DOHH2 (cell line): ENCODE measurements around the gene SUPT3H.

Experiments
- H3F3A ChIP-seq: fragments of 200-600 bp; sonication (generic), shearing (Covaris generic); 2 replicates; pipeline ENCODE4 v1.6.0; 2016; ENCODE audit warnings: antibody characterized with exemption, mild to moderate bottlenecking; ENCODE audit not compliant: control insufficient read depth, insufficient read depth
- H3K27ac ChIP-seq: fragments of 200-600 bp; sonication (generic); 2 replicates; pipeline ENCODE4 v1.5.1; 2014; ENCODE audit warnings: low read depth, mild to moderate bottlenecking, low read length, moderate library complexity
- H3K27me3 ChIP-seq: fragments of 200-600 bp; sonication (generic); 2 replicates; pipeline ENCODE4 v1.6.1; 2014; ENCODE audit warnings: mild to moderate bottlenecking, low read length, mixed read lengths; ENCODE audit not compliant: control insufficient read depth
- H3K36me3 ChIP-seq: fragments of 200-600 bp; sonication (generic); 2 replicates; pipeline ENCODE4 v1.6.1; 2014; ENCODE audit warnings: mild to moderate bottlenecking, low read length, moderate library complexity, mixed read lengths; ENCODE audit not compliant: control insufficient read depth
- H3K4me1 ChIP-seq: fragments of 200-600 bp; sonication (generic); 2 replicates; pipeline ENCODE4 v1.6.1; 2014; ENCODE audit warnings: mild to moderate bottlenecking, low read length, mixed read lengths; ENCODE audit not compliant: control insufficient read depth
- H3K4me2 ChIP-seq: fragments of 200-600 bp; sonication (generic); 2 replicates; pipeline ENCODE4 v1.6.0; 2014; ENCODE audit warnings: mild to moderate bottlenecking, low read length, moderate library complexity
- H3K4me3 ChIP-seq: fragments of 200-600 bp; sonication (generic); 2 replicates; pipeline ENCODE4 v1.5.1; 2014; ENCODE audit warnings: mild to moderate bottlenecking, low read length, mixed read lengths
- H3K79me2 ChIP-seq: fragments of 200-600 bp; sonication (generic); 2 replicates; pipeline ENCODE4 v1.6.1; 2014; ENCODE audit warnings: mild to moderate bottlenecking, low read length, mixed read lengths; ENCODE audit not compliant: control insufficient read depth
- H3K9me2 ChIP-seq: fragments of 200-600 bp; sonication (generic); replicated peaks from 2 replicates; pipeline ENCODE4 v1.6.1; 2014; ENCODE audit warnings: mild to moderate bottlenecking, low read length, mixed read lengths; ENCODE audit not compliant: control insufficient read depth
- H3K9me3 ChIP-seq: fragments of 200-600 bp; sonication (generic); 2 replicates; pipeline ENCODE4 v1.6.1; 2014; ENCODE audit warnings: antibody characterized with exemption, low read length, mixed read lengths; ENCODE audit not compliant: control insufficient read depth, insufficient read depth
- H4K20me1 ChIP-seq: fragments of 200-600 bp; sonication (generic); 2 replicates; pipeline ENCODE4 v1.6.0; 2014; ENCODE audit warnings: low read depth, mild to moderate bottlenecking, antibody characterized with exemption, low read length, moderate library complexity; ENCODE audit not compliant: control insufficient read depth, insufficient read depth
- CTCF ChIP-seq: fragments of 200-600 bp; sonication (generic); IDR thresholded peaks from one replicate; pipeline ENCODE4 v1.5.1; 2014; ENCODE audit warnings: antibody characterized with exemption, mild to moderate bottlenecking, low read depth, low read length; ENCODE audit not compliant: poor library complexity, severe bottlenecking
- EZH2phosphoT487 ChIP-seq: fragments of 200-600 bp; sonication (generic); IDR thresholded peaks from 2 replicates; pipeline ENCODE4 v1.6.1; 2017; ENCODE audit warnings: borderline replicate concordance, mild to moderate bottlenecking, antibody characterized with exemption, low read length, moderate library complexity, mixed read lengths

Gene SUPT3H

GRCh38 chr6:44995486-44996132 is 382.1 kb downstream of the SUPT3H start:
- no peaks in the 10 kb centered on the region for H3F3A ChIP-seq
- no peak overlapping the region for H3K4me3 ChIP-seq
- H3K9me3 ChIP-seq, result no peaks in the 10 kb centered on the region
- H3K36me3 ChIP-seq, result no peaks in the 10 kb centered on the region
- no peaks in the 10 kb centered on the region for H4K20me1 ChIP-seq
- no peak overlapping the region for H3K4me2 ChIP-seq
- H3K79me2 ChIP-seq, result no peaks in the 10 kb centered on the region
- no peaks in the 10 kb centered on the region for H3K4me1 ChIP-seq
- no peaks in the 10 kb centered on the region for H3K9me2 ChIP-seq
- no peak for TF ChIP-seq CTCF
- TF ChIP-seq EZH2phosphoT487, result no peak
- H3K27me3 ChIP-seq, result no peaks in the 10 kb centered on the region
- H3K27ac ChIP-seq, result no peak overlapping the region

GRCh38 chr6:44989391-44989790 is 388.3 kb downstream of the SUPT3H start:
- H3K27ac ChIP-seq, result no peak overlapping the region
- no peaks in the 10 kb centered on the region for H3K79me2 ChIP-seq
- no peaks in the 10 kb centered on the region for H3K27me3 ChIP-seq
- no peaks in the 10 kb centered on the region for H4K20me1 ChIP-seq
- no peaks in the 10 kb centered on the region for H3K36me3 ChIP-seq
- H3F3A ChIP-seq, result no peaks in the 10 kb centered on the region
- TF ChIP-seq CTCF, result no peak
- no peak for TF ChIP-seq EZH2phosphoT487
- no peak overlapping the region for H3K4me2 ChIP-seq
- H3K4me1 ChIP-seq, result no peaks in the 10 kb centered on the region
- no peak overlapping the region for H3K4me3 ChIP-seq
- H3K9me2 ChIP-seq, result no peaks in the 10 kb centered on the region
- no peaks in the 10 kb centered on the region for H3K9me3 ChIP-seq

GRCh38 chr6:44985006-44985405 is 392.7 kb downstream of the SUPT3H start:
- no peak overlapping the region for H3K4me3 ChIP-seq
- H4K20me1 ChIP-seq, result no peaks in the 10 kb centered on the region
- no peaks in the 10 kb centered on the region for H3F3A ChIP-seq
- no peaks in the 10 kb centered on the region for H3K27me3 ChIP-seq
- no peaks in the 10 kb centered on the region for H3K9me3 ChIP-seq
- no peak overlapping the region for H3K27ac ChIP-seq
- H3K4me2 ChIP-seq, result no peak overlapping the region
- TF ChIP-seq CTCF (no peak), EZH2phosphoT487 (no peak)
- H3K36me3 ChIP-seq, result no peaks in the 10 kb centered on the region
- H3K9me2 ChIP-seq, result no peaks in the 10 kb centered on the region; the same call in 1 of the 2 replicates
- no peaks in the 10 kb centered on the region for H3K4me1 ChIP-seq
- H3K79me2 ChIP-seq, result no peaks in the 10 kb centered on the region
